MM.1S (cell line): ENCODE data around the gene PRKAG2.

Experiments used
- EZH2 ChIP-seq: fragments of 300-600 bp; sonication (generic); optimal IDR thresholded peaks from 2 replicates; pipeline ENCODE3; 2017; ENCODE audit warnings: low read depth, mild to moderate bottlenecking, antibody characterized with exemption, low read length, mixed read lengths
- EZH2phosphoT487 ChIP-seq: fragments of 300-600 bp; sonication (generic); IDR thresholded peaks from 2 replicates; pipeline ENCODE4 v1.6.1; 2018; ENCODE audit warnings: antibody characterized with exemption, low read length
- TF ChIP-seq, protein P1 (sequence below): fragments of 300-600 bp; sonication (generic); IDR thresholded peaks from 2 replicates; pipeline ENCODE4 v1.5.1; 2016; ENCODE audit warnings: antibody characterized with exemption, low read length, mixed read lengths

- TF ChIP-seq EZH2 (no peak), EZH2phosphoT487 (no peak)
- TF ChIP-seq, protein P1, sequence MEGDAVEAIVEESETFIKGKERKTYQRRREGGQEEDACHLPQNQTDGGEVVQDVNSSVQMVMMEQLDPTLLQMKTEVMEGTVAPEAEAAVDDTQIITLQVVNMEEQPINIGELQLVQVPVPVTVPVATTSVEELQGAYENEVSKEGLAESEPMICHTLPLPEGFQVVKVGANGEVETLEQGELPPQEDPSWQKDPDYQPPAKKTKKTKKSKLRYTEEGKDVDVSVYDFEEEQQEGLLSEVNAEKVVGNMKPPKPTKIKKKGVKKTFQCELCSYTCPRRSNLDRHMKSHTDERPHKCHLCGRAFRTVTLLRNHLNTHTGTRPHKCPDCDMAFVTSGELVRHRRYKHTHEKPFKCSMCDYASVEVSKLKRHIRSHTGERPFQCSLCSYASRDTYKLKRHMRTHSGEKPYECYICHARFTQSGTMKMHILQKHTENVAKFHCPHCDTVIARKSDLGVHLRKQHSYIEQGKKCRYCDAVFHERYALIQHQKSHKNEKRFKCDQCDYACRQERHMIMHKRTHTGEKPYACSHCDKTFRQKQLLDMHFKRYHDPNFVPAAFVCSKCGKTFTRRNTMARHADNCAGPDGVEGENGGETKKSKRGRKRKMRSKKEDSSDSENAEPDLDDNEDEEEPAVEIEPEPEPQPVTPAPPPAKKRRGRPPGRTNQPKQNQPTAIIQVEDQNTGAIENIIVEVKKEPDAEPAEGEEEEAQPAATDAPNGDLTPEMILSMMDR: no peak
Measured at GRCh38 chr7:151623766-151624165, 253.1 kb downstream of the PRKAG2 start.
